GM12878 (cell line): ENCODE measurements around the gene SNAP29.

Experiments
- CBX5 ChIP-seq: sonication (generic); IDR thresholded peaks from 2 replicates; pipeline ENCODE4 v1.6.1; 2016; ENCODE audit warnings: low read depth, moderate library complexity, mild to moderate bottlenecking, inconsistent platforms
- CHD4 ChIP-seq: fragments of 200-600 bp; sonication (generic); IDR thresholded peaks from 2 replicates; pipeline ENCODE4 v1.6.1; 2016; ENCODE audit warnings: mild to moderate bottlenecking
- ELK1 ChIP-seq: IDR thresholded peaks from 2 replicates; pipeline ENCODE4 v1.6.1; 2012; ENCODE audit warnings: low read depth, low read length, improper control_type of control experiment
- EP300 ChIP-seq, 2 experiments: fragments of 150-350 bp in 1 of 2; IDR thresholded peaks; 2 replicates each; pipeline ENCODE4 v1.6.1; 2011 to 2012; ENCODE audit warnings: low read depth in 2 of 2, low read length in 2 of 2, borderline replicate concordance in 1 of 2, improper control_type of control experiment in 1 of 2, inconsistent platforms in 1 of 2; ENCODE audit not compliant: control insufficient read depth in 1 of 2
- HDAC6 ChIP-seq: fragments of 200-600 bp; sonication (generic); IDR thresholded peaks from one replicate; pipeline ENCODE4 v1.8.0; 2017; ENCODE audit warnings: antibody characterized with exemption; ENCODE audit not compliant: unreplicated experiment
- RAD51 ChIP-seq: fragments of 450-650 bp; IDR thresholded peaks from 2 replicates; pipeline ENCODE4 v1.6.1; 2016; ENCODE audit warnings: moderate library complexity, mild to moderate bottlenecking, inconsistent platforms
- RELA ChIP-seq: fragments of 450-650 bp; IDR thresholded peaks from 2 replicates; pipeline ENCODE4 v1.8.0; 2014; ENCODE audit warnings: borderline replicate concordance; ENCODE audit not compliant: partially characterized antibody
- TF ChIP-seq, protein P1 (sequence below), 3 experiments: IDR thresholded peaks in 2 of 3; conservative IDR thresholded peaks in 1 of 3; 2 replicates each; pipeline ENCODE4 v1.5.1; 2011; ENCODE audit warnings: low read depth in 3 of 3, low read length in 3 of 3, mild to moderate bottlenecking in 3 of 3, control low read depth in 2 of 3, moderate library complexity in 2 of 3, inconsistent platforms in 1 of 3, mixed read lengths in 1 of 3; ENCODE audit not compliant: control insufficient read depth in 2 of 3, insufficient read depth in 1 of 3; ENCODE audit errors: extremely low read depth in 1 of 3

- no peak for TF ChIP-seq RELA
- TF ChIP-seq HDAC6: no peak
- TF ChIP-seq EP300 (IDR thresholded peaks at IDR 0.05; ENCODE audit: borderline replicate concordance in 1 of 2, control insufficient read depth in 1 of 2, low read depth in 2 of 2, low read length in 2 of 2): no peak
- TF ChIP-seq, protein P1, sequence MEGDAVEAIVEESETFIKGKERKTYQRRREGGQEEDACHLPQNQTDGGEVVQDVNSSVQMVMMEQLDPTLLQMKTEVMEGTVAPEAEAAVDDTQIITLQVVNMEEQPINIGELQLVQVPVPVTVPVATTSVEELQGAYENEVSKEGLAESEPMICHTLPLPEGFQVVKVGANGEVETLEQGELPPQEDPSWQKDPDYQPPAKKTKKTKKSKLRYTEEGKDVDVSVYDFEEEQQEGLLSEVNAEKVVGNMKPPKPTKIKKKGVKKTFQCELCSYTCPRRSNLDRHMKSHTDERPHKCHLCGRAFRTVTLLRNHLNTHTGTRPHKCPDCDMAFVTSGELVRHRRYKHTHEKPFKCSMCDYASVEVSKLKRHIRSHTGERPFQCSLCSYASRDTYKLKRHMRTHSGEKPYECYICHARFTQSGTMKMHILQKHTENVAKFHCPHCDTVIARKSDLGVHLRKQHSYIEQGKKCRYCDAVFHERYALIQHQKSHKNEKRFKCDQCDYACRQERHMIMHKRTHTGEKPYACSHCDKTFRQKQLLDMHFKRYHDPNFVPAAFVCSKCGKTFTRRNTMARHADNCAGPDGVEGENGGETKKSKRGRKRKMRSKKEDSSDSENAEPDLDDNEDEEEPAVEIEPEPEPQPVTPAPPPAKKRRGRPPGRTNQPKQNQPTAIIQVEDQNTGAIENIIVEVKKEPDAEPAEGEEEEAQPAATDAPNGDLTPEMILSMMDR (IDR thresholded peaks at IDR 0.05 in 2 of 3, conservative IDR thresholded peaks at IDR 0.05 in 1 of 3; ENCODE audit: control insufficient read depth in 2 of 3, extremely low read depth in 1 of 3, insufficient read depth in 1 of 3, low read depth in 3 of 3, low read length in 3 of 3): no peak
- TF ChIP-seq CHD4: no peak
- TF ChIP-seq RAD51: no peak
- no peak for TF ChIP-seq ELK1
- TF ChIP-seq CBX5: no peak
Measured at GRCh38 chr22:20834206-20834605, 24.6 kb upstream of the SNAP29 start.
